H1 (cell line): ENCODE data around the gene SLC23A1. TPM values are rescaled to one million over a fixed set of nuclear protein-coding genes. Genes with fewer than 3 reads are reported as not detected.

Source experiments
- CTCF ChIA-PET: fragments of 300-600 bp; sonication (Branson Sonifier 250); formaldehyde crosslinking; loops from one replicate; lab custom pipeline; 2021; ENCODE audit not compliant: partially characterized antibody; lab: Charles Lee
- POLR2A ChIA-PET: fragments of 300-600 bp; sonication (Branson Sonifier 250); formaldehyde crosslinking; loops from one replicate; lab custom pipeline; 2021; ENCODE audit warnings: inconsistent platforms; ENCODE audit not compliant: partially characterized antibody; lab: Charles Lee
- DNase-seq, 2 experiments: peaks; one replicate each; pipeline versions ENCODE4 v3.0.0 to v3.0.0-alpha.2; 2010 to 2022; ENCODE audit warnings: low spot score in 2 of 2, low read depth in 1 of 2, mixed read lengths in 1 of 2
- FAIRE-seq: peaks from 2 replicates; lab custom pipeline; 2011; peaks lifted over from hg19 to GRCh38; lab: Jason Lieb, UNC
- H2AFZ ChIP-seq: 2 replicates; pipeline ENCODE4 v1.8.1; 2012; ENCODE audit warnings: low read length, inconsistent platforms
- H2AK5ac ChIP-seq: 2 replicates; pipeline ENCODE4 v1.6.1; 2013; ENCODE audit warnings: low read depth, low read length
- H2BK120ac ChIP-seq: replicated peaks from 2 replicates; pipeline ENCODE3; 2013; ENCODE audit warnings: low read depth, low read length, inconsistent platforms
- H2BK12ac ChIP-seq: 2 replicates; pipeline ENCODE4 v1.6.1; 2013; ENCODE audit warnings: low read depth, low read length
- H2BK15ac ChIP-seq: 2 replicates; pipeline ENCODE4 v1.6.1; 2013; ENCODE audit warnings: low read length
- H2BK20ac ChIP-seq: 2 replicates; pipeline ENCODE4 v1.6.1; 2013; ENCODE audit warnings: low read length
- H2BK5ac ChIP-seq: 2 replicates; pipeline ENCODE4 v1.6.1; 2013; ENCODE audit warnings: low read depth, low read length
- H3K14ac ChIP-seq: 2 replicates; pipeline ENCODE4 v1.6.1; 2013; ENCODE audit warnings: inconsistent platforms; ENCODE audit not compliant: insufficient read length
- H3K18ac ChIP-seq: 2 replicates; pipeline ENCODE4 v1.6.1; 2013; ENCODE audit warnings: low read length; ENCODE audit errors: extremely low read depth
- H3K23ac ChIP-seq: 2 replicates; pipeline ENCODE4 v1.6.1; 2013; ENCODE audit warnings: inconsistent platforms; ENCODE audit not compliant: insufficient read length
- H3K23me2 ChIP-seq: 2 replicates; pipeline ENCODE4 v1.6.1; 2013; ENCODE audit warnings: low read depth, low read length
- H3K27ac ChIP-seq: 2 replicates; pipeline ENCODE4 v1.6.1; 2011; ENCODE audit warnings: low read depth, low read length, inconsistent platforms
- H3K27me3 ChIP-seq, 4 experiments: replicated peaks in 1 of 4; 1 replicate in 1 of 4; 2 replicates in 3 of 4; pipeline versions ENCODE4 v1.6.1 to v1.8.1; 2011 to 2013; ENCODE audit warnings: low read length in 3 of 4, mild to moderate bottlenecking in 3 of 4, inconsistent platforms in 2 of 4, mixed read lengths in 2 of 4, moderate library complexity in 1 of 4; ENCODE audit not compliant: control insufficient read depth in 3 of 4, insufficient read depth in 3 of 4; ENCODE audit errors: extremely low read depth in 1 of 4
- H3K36me3 ChIP-seq, 4 experiments: 2 replicates each; pipeline versions ENCODE4 v1.6.1 to v1.8.1; 2011 to 2013; ENCODE audit warnings: mild to moderate bottlenecking in 4 of 4, low read length in 3 of 4, moderate library complexity in 2 of 4, control low read depth in 1 of 4, inconsistent platforms in 1 of 4; ENCODE audit not compliant: insufficient read depth in 4 of 4, control insufficient read depth in 2 of 4
- H3K4ac ChIP-seq: replicated peaks from 2 replicates; pipeline ENCODE3; 2013; ENCODE audit warnings: low read length, low read depth, mixed read lengths, inconsistent platforms; ENCODE audit not compliant: insufficient read length
- H3K4me1 ChIP-seq, 4 experiments: replicated peaks in 1 of 4; 1 replicate in 1 of 4; 2 replicates in 3 of 4; pipeline versions ENCODE4 v1.6.1 to v1.8.1; 2011 to 2013; ENCODE audit warnings: low read length in 3 of 4, inconsistent platforms in 2 of 4, mixed read lengths in 1 of 4; ENCODE audit not compliant: insufficient read depth in 4 of 4, control insufficient read depth in 3 of 4
- H3K4me2 ChIP-seq, 2 experiments: 2 replicates each; pipeline versions ENCODE4 v1.6.1 to v1.8.1; 2011 to 2013; ENCODE audit warnings: low read depth in 2 of 2, low read length in 2 of 2, control low read depth in 1 of 2, inconsistent platforms in 1 of 2, mild to moderate bottlenecking in 1 of 2; ENCODE audit not compliant: insufficient read depth in 1 of 2
- H3K4me3 ChIP-seq, 4 experiments: fragments of 200-600, 300-600 bp in 1 of 4; sonication (generic), shearing (Covaris generic), sonication (Bioruptor Twin) in 1 of 4; 2 replicates each; pipeline versions ENCODE4 v1.5.1 to v1.8.1; 2011 to 2016; ENCODE audit warnings: low read length in 4 of 4, low read depth in 3 of 4, control low read depth in 2 of 4, inconsistent platforms in 2 of 4, mild to moderate bottlenecking in 2 of 4, mixed read lengths in 1 of 4, moderate library complexity in 1 of 4; ENCODE audit not compliant: insufficient read depth in 2 of 4; ENCODE audit errors: extremely low read depth in 1 of 4
- H3K56ac ChIP-seq: replicated peaks from 2 replicates; pipeline ENCODE3; 2013; ENCODE audit warnings: low read depth, mild to moderate bottlenecking, mixed read lengths, low read length, inconsistent platforms; ENCODE audit not compliant: insufficient read length
- H3K79me1 ChIP-seq: 2 replicates; pipeline ENCODE4 v1.6.1; 2013; ENCODE audit warnings: low read depth, low read length, control low read depth
- H3K79me2 ChIP-seq, 2 experiments: 2 replicates each; pipeline versions ENCODE4 v1.6.1 to v1.8.1; 2012 to 2013; ENCODE audit warnings: low read length in 2 of 2, mild to moderate bottlenecking in 2 of 2, inconsistent platforms in 1 of 2; ENCODE audit not compliant: insufficient read depth in 2 of 2, control insufficient read depth in 1 of 2
- H3K9ac ChIP-seq, 4 experiments: replicated peaks in 1 of 4; 1 replicate in 1 of 4; 2 replicates in 3 of 4; pipeline versions ENCODE4 v1.6.1 to v1.8.1; 2011 to 2013; ENCODE audit warnings: low read depth in 3 of 4, low read length in 3 of 4, control low read depth in 2 of 4, mild to moderate bottlenecking in 2 of 4, moderate library complexity in 2 of 4, inconsistent platforms in 1 of 4; ENCODE audit errors: extremely low read depth in 1 of 4
- H3K9me3 ChIP-seq, 2 experiments: 2 replicates each; pipeline versions ENCODE4 v1.6.1 to v1.8.1; 2012 to 2013; ENCODE audit warnings: mild to moderate bottlenecking in 2 of 2, moderate library complexity in 2 of 2, control low read depth in 1 of 2, inconsistent platforms in 1 of 2, low read depth in 1 of 2, low read length in 1 of 2, mixed read lengths in 1 of 2; ENCODE audit not compliant: insufficient read depth in 2 of 2
- H4K20me1 ChIP-seq, 2 experiments: replicated peaks in 1 of 2; 2 replicates each; pipeline versions ENCODE3 to v1.8.1; 2011 to 2013; ENCODE audit warnings: inconsistent platforms in 2 of 2, low read length in 2 of 2, mild to moderate bottlenecking in 1 of 2; ENCODE audit not compliant: insufficient read depth in 2 of 2, control insufficient read depth in 1 of 2
- H4K5ac ChIP-seq: 2 replicates; pipeline ENCODE4 v1.6.1; 2013; ENCODE audit warnings: low read length, low read depth, mixed read lengths, inconsistent platforms; ENCODE audit not compliant: insufficient read length
- H4K8ac ChIP-seq: 2 replicates; pipeline ENCODE4 v1.8.0; 2013; ENCODE audit warnings: mild to moderate bottlenecking, moderate library complexity, low read length, inconsistent platforms; ENCODE audit not compliant: insufficient read depth; ENCODE audit errors: extremely low read depth
- H4K91ac ChIP-seq: replicated peaks from 2 replicates; pipeline ENCODE3; 2013; ENCODE audit warnings: low read length, mixed read lengths, inconsistent platforms; ENCODE audit not compliant: insufficient read length
- CTCF ChIP-seq, 3 experiments: IDR thresholded peaks; 1 replicate in 2 of 3; 2 replicates in 1 of 3; pipeline versions ENCODE4 v1.5.1 to v1.6.1; 2011; ENCODE audit warnings: low read length in 3 of 3, mild to moderate bottlenecking in 3 of 3, inconsistent platforms in 2 of 3, low read depth in 1 of 3, moderate library complexity in 1 of 3; ENCODE audit not compliant: insufficient read depth in 1 of 3; ENCODE audit errors: control extremely low read depth in 1 of 3
- POLR2AphosphoS5 ChIP-seq: IDR thresholded peaks from 2 replicates; pipeline ENCODE4 v1.6.1; 2011; ENCODE audit warnings: low read depth, low read length
- RAD21 ChIP-seq, 2 experiments: IDR thresholded peaks in 1 of 2; conservative IDR thresholded peaks in 1 of 2; 2 replicates each; pipeline ENCODE4 v1.6.1; 2011; ENCODE audit warnings: low read depth in 2 of 2, low read length in 2 of 2, improper control_type of control experiment in 1 of 2, inconsistent platforms in 1 of 2, mild to moderate bottlenecking in 1 of 2, moderate library complexity in 1 of 2
- RFX5 ChIP-seq: IDR thresholded peaks from 2 replicates; pipeline ENCODE4 v1.6.1; 2011; ENCODE audit warnings: low read depth, low read length, improper control_type of control experiment, borderline replicate concordance
- SIN3A ChIP-seq, 2 experiments: IDR thresholded peaks in 1 of 2; conservative IDR thresholded peaks in 1 of 2; 2 replicates each; pipeline ENCODE4 v1.6.1; 2011 to 2012; ENCODE audit warnings: low read length in 2 of 2, improper control_type of control experiment in 1 of 2, low read depth in 1 of 2, mild to moderate bottlenecking in 1 of 2
- SRF ChIP-seq: IDR thresholded peaks from 2 replicates; pipeline ENCODE4 v1.6.1; 2011; ENCODE audit warnings: mild to moderate bottlenecking, low read depth, low read length, moderate library complexity
- TEAD4 ChIP-seq: IDR thresholded peaks from 2 replicates; pipeline ENCODE4 v1.6.1; 2012; ENCODE audit warnings: low read depth, low read length, inconsistent platforms, mixed read lengths
- USF2 ChIP-seq: IDR thresholded peaks from 2 replicates; pipeline ENCODE4 v1.6.1; 2011; ENCODE audit warnings: low read length, improper control_type of control experiment
- WGBS, 2 experiments: shearing (Covaris generic) in 1 of 2; methylation state at CpG; one replicate each; pipeline versions ENCODE4 v1.1.6 to v1.1.7; 2013 to 2015; ENCODE audit warnings: low lambda C conversion rate in 2 of 2, mixed read lengths in 2 of 2, inconsistent platforms in 1 of 2, low coverage in 1 of 2, missing lambda C conversion rate in 1 of 2; ENCODE audit not compliant: insufficient replicate concordance in 2 of 2, insufficient coverage in 1 of 2, insufficient read length in 1 of 2; ENCODE audit errors: extremely low coverage in 1 of 2, missing lambda C conversion rate in 1 of 2; 5-methylcytosine and 5-hydroxymethylcytosine counted together
- polyA plus RNA-seq, 7 experiments: library from polyadenylated mRNA; depleted of rRNA in 3 of 7; stranded (reverse) in 5 of 7; unstranded in 2 of 7; fragments of >200 nt in 5 of 7; fragments of 200-250 nt in 2 of 7; gene quantifications; 1 replicate in 5 of 7; 2 replicates in 1 of 7; 4 replicates in 1 of 7; pipeline versions ENCODE4 v1.2.1 to v1.2.3, GENCODE V29; 2011 to 2013; ENCODE audit warnings: missing spikeins in 2 of 7, mixed read lengths in 2 of 7
- total RNA-seq: library from RNA; stranded (reverse); fragmentation: NEBNext Ultra II Directional; extraction: Animal tissue kit (Norgen Biotek cat#: 25700); gene quantifications from 2 replicates; pipeline ENCODE4 v1.2.1, GENCODE V29; 2021

Gene SLC23A1
- total and polyA plus RNA-seq, 2 of the 8 experiments (the other 6 are each of a cell fraction or from before 2014, with no cell fraction given), result not detected

- H3K79me2 ChIP-seq, result no peaks in the 10 kb centered on the region
- WGBS, 2 experiments, result 75% methylated on average over 1 of the region's 1 CpG; no CpG with 5 or more reads in 1 of the 2 experiments
- H3K14ac ChIP-seq, result no peak overlapping the region
- no peak overlapping the region for H2BK12ac ChIP-seq
- H3K36me3 ChIP-seq, result peaks cover under 1 to 22% (median 6%) of the 10 kb centered on the region in 4 experiments; a peak in 5 of 8 replicates
- no peak overlapping the region for H2BK5ac ChIP-seq
- no peaks in the 10 kb centered on the region for H3K27me3 ChIP-seq
- no peaks in the 10 kb centered on the region for H4K20me1 ChIP-seq
- no peaks in the 10 kb centered on the region for H3K79me1 ChIP-seq
- no peak overlapping the region for H2AK5ac ChIP-seq
- no peak overlapping the region for H2BK120ac ChIP-seq
- no peak overlapping the region for H2BK15ac ChIP-seq
- H4K8ac ChIP-seq, result no peak overlapping the region
- no peak overlapping the region for H2BK20ac ChIP-seq
- H4K5ac ChIP-seq, result no peak overlapping the region
- H3K9ac ChIP-seq, result no peak overlapping the region
- H2AFZ ChIP-seq, result no peak overlapping the region
- H4K91ac ChIP-seq, result no peak overlapping the region
- no peak overlapping the region for H3K4me3 ChIP-seq
- peaks cover 4 to 9% (median 6%) of the 10 kb centered on the region in 4 experiments; a peak in 4 of 7 replicates for H3K4me1 ChIP-seq
- H3K27ac ChIP-seq, result no peak overlapping the region
- TF ChIP-seq RFX5 (no peak), CTCF (IDR thresholded peaks at IDR 0.05; ENCODE audit: control extremely low read depth in 1 of 3, insufficient read depth in 1 of 3, low read depth in 1 of 3, low read length in 3 of 3) (no peak), POLR2AphosphoS5 (no peak), SRF (no peak), RAD21 (IDR thresholded peaks at IDR 0.05 in 1 of 2, conservative IDR thresholded peaks at IDR 0.05 in 1 of 2; ENCODE audit: low read depth in 2 of 2, low read length in 2 of 2) (no peak), SIN3A (conservative IDR thresholded peaks at IDR 0.05 in 1 of 2, IDR thresholded peaks at IDR 0.05 in 1 of 2; ENCODE audit: low read depth in 1 of 2, low read length in 2 of 2) (no peak), USF2 (no peak), TEAD4 (no peak)
- TF ChIP-seq, all 59 proteins: peak for 0
- Histone ChIP-seq H3K4ac (no peak overlapping the region), H3K56ac (no peak overlapping the region), H3K4me2 (no peak overlapping the region), H3K9me3 (no peaks in the 10 kb centered on the region), H3K18ac (no peak overlapping the region), H3K23me2 (no peaks in the 10 kb centered on the region), H3K23ac (no peak overlapping the region)
- DNase-seq (no peak), FAIRE-seq (no peak)
- ChIA-PET POLR2A (interaction anchor here (1.4 to 1.7 kb wide), 4 partner anchors 9 to 99 kb away, joined by 3 to 6 read pairs (median 4); partner anchors contain the start of gene PAIP2), CTCF (interaction anchor here (1.0 to 9.9 kb wide), 11 partner anchors 9 to 217 kb away, joined by 3 to 319 read pairs (median 4); partner anchors contain the start of gene DNAJC18)
Observed at GRCh38 chr5:139418793-139419192, 35.7 kb upstream of the SLC23A1 start.
